NCI-H460 (cell line): ENCODE measurements around the gene IMPG2. TPM values are rescaled to one million over a fixed set of nuclear protein-coding genes. Genes with fewer than 3 reads are reported as not detected.

Experiments used
- DNase-seq: peaks from one replicate; pipeline ENCODE4 v3.0.0-alpha.2; 2016; ENCODE audit warnings: low read depth; ENCODE audit errors: extremely low read depth
- total RNA-seq: library from RNA; depleted of rRNA; stranded (reverse); fragments of >200 nt; shearing (Covaris generic); gene quantifications from 2 replicates; pipeline ENCODE4 v1.2.3, GENCODE V29; 2014

Gene IMPG2
- total RNA-seq, 1 experiment from 2014 or later: 0.12 TPM

- no peak for DNase-seq
Observed at GRCh38 chr3:101278727-101279126, 41.6 kb downstream of the IMPG2 start.

GRCh38 chr3:101273608-101274007 is 46.8 kb downstream of the IMPG2 start:
- DNase-seq: no peak

- DNase-seq: no peak
Observed at GRCh38 chr3:101273156-101273555, 47.2 kb downstream of the IMPG2 start.

- no peak for DNase-seq
Observed at GRCh38 chr3:101271728-101272127, 48.6 kb downstream of the IMPG2 start.

GRCh38 chr3:101270149-101270548 is 50.2 kb downstream of the IMPG2 start:
- DNase-seq: no peak

- no peak for DNase-seq
Observed at GRCh38 chr3:101268971-101269671, 51.3 kb downstream of the IMPG2 start.

GRCh38 chr3:101268141-101268540 is 52.2 kb downstream of the IMPG2 start:
- DNase-seq: no peak

- DNase-seq: no peak
Observed at GRCh38 chr3:101266566-101266965, 53.8 kb downstream of the IMPG2 start.

GRCh38 chr3:101266071-101266470 is 54.3 kb downstream of the IMPG2 start:
- DNase-seq: no peak

GRCh38 chr3:101262393-101263240 is 57.8 kb downstream of the IMPG2 start:
- no peak for DNase-seq

- DNase-seq: no peak
Observed at GRCh38 chr3:101261506-101261905, 58.9 kb downstream of the IMPG2 start.

GRCh38 chr3:101259485-101260341 is 60.7 kb downstream of the IMPG2 start:
- DNase-seq: no peak

GRCh38 chr3:101256511-101256910 is 63.9 kb downstream of the IMPG2 start:
- no peak for DNase-seq

GRCh38 chr3:101255441-101255840 is 64.9 kb downstream of the IMPG2 start:
- no peak for DNase-seq

- DNase-seq: no peak
Observed at GRCh38 chr3:101253396-101253795, 67.0 kb downstream of the IMPG2 start.

- DNase-seq: no peak
Observed at GRCh38 chr3:101252945-101253344, 67.4 kb downstream of the IMPG2 start.

GRCh38 chr3:101252307-101252706 is 68.1 kb downstream of the IMPG2 start:
- DNase-seq: no peak

- no peak for DNase-seq
Observed at GRCh38 chr3:101251441-101251840, 68.9 kb downstream of the IMPG2 start.

- DNase-seq: no peak
Observed at GRCh38 chr3:101249522-101249921, 70.9 kb downstream of the IMPG2 start.

- no peak for DNase-seq
Observed at GRCh38 chr3:101248736-101249135, 71.6 kb downstream of the IMPG2 start.

- no peak for DNase-seq
Observed at GRCh38 chr3:101244212-101244575, 76.2 kb downstream of the IMPG2 start.
